ENCODE measurements around the gene CSH2.

The CSH2 gene

DNA sequence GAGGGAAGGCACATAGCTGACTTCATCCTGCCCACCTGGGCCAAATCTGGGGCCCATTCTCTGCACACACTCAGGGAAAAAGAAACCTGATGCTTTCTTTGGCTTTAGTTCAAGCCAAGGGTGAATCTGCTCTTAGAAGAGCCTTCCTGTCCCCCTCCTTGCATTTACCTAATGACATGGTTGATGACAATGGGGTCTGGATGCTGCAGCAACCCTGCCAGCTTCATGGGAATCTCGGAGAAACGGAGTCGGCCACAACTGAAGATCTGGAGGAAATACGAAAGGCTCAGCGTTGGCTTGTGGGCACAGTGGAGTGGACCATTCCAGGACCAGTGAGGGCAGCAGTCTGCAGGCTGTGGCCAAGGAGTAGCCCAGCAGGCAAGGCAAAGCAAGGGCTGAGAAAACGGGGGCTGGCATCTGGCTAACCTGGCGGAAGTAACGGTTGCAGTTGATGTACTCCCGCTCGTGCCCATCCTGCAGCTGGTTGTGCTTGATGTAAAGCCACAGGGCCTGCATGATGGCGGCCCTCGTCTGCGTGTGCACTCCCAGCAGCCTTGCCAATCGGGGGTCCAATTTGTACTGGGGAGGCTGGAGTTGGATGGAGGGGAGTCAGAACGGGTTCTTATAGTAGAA, 39.6 kb downstream of the CSH2 start:
- no peak for DNase-seq (ENCODE audit: low read depth)

DNA sequence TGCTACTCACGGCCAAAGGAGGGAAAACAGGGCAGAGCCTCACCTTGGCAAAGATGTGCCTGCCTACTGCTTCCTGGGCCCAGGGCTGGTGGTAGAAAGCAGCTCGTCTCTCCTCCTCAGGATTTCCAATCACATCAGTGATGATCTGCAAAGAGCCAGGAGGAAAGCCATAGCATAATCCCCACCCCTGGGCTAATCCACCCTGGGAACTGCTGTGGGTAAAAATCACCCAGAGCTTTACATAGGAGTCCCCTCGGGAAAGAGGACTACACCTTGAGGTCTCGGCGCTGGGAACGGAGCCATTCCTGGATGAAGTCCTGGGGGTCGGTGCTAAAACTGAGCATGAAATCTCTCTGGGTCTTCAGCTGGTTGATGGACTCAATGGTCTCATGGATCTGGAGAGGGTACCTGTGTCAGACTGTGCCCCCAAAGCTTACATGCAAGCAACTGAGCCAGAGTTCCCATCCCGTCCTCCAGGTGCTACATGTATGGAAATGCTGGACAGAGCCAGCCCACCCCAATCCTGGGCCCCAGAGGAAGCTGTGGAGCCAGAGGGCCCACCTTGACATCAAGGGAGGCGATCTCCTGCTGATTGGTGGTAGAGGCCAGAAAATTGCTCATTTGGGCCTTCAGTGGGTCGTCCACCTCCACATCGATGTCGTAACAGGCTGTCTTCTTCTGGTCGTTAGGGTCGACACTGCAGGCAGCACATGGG, 40.3 kb downstream of the CSH2 start:
- DNase-seq (ENCODE audit: low read depth) = no peak

DNA sequence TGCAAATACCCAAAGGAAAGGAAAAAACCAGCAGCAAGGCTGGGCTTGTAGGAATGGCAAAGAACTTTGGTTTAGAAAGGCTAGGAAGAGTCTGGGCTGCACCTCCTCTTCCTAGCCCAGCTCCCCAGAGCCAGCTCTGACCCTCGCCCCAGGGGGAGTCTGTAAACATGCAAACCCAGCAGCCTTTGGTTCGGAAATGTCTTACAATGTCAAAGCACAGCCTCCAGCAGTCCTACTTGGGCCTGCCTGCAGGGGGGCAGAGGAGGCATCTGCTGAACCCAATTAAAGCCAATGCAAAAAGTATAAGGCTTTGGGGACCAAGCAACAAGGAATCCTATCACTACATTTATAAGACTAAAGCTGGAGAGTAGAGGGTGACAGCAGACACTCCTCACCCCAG, 41.0 kb downstream of the CSH2 start:
- peak; percentile 30 for DNase-seq (ENCODE audit: low read depth)

DNA sequence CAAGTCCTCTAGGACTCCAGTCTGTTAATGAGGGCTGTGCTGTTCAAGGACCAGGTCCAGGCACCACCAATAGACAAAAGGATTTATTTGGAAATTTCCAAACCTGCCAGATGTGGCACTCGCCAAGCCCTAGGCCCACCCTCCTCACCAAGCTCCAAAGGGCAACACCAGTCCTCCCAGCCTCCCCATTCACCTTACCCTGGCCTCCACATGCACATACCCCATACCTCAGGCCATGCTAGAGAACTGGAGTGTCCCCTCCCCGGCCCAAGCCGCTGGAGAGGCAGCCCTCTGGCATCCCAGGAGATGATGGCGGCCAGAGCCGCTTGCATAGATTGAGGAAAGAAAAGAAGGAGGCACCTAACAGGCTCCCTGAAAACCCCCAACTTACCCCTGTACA, 41.5 kb downstream of the CSH2 start:
- DNase-seq (ENCODE audit: low read depth) = no peak

DNA sequence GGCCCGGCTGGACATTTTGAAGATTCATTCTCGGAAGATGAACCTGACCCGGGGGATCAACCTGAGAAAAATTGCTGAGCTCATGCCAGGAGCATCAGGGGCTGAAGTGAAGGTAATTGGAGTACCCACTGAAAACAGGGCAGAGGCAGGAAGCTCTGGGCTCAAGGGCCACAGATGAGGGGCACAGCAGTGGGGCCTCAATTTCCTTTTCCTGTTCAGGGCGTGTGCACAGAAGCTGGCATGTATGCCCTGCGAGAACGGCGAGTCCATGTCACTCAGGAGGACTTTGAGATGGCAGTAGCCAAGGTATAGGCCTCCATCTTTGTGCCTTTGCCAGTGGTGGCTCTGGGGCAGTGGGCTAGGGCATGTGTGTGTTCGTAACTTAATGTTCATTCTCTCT, 42.0 kb downstream of the CSH2 start:
- DNase-seq (ENCODE audit: low read depth) = no peak

DNA sequence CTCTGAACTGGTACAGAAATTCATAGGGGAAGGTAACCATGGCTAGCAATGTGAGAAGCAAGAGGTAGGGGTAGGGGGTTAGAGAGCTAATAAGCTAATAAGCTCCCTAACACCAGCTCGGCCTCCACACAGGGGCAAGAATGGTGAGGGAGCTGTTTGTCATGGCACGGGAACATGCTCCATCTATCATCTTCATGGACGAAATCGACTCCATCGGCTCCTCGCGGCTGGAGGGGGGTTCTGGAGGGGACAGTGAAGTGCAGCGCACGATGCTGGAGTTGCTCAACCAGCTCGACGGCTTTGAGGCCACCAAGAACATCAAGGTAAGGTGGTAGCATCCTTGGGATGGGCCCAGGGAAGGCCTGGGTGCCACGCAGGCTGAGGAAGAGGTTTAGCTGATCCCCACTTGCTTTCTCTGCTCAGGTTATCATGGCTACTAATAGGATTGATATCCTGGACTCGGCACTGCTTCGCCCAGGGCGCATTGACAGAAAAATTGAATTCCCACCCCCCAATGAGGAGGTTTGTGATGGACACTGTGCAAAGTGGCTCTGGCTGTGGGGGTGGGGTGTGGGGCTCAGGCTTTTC, 42.5 kb downstream of the CSH2 start:
- no peak for DNase-seq (ENCODE audit: low read depth)

DNA sequence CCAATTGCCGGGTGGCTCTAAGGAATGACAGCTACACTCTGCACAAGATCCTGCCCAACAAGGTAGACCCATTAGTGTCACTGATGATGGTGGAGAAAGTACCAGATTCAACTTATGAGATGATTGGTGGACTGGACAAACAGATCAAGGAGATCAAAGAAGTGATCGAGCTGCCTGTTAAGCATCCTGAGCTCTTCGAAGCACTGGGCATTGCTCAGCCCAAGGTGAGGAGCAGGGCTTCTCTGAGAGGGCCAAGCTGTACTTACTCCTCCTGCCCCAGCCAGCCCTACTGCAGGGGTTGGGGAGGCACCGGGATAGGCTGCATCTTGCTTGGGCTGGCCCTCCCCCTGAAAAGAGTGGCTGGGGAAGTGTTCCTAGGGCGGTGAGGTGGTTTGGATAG, 43.2 kb downstream of the CSH2 start:
- no peak for DNase-seq (ENCODE audit: low read depth)

DNA sequence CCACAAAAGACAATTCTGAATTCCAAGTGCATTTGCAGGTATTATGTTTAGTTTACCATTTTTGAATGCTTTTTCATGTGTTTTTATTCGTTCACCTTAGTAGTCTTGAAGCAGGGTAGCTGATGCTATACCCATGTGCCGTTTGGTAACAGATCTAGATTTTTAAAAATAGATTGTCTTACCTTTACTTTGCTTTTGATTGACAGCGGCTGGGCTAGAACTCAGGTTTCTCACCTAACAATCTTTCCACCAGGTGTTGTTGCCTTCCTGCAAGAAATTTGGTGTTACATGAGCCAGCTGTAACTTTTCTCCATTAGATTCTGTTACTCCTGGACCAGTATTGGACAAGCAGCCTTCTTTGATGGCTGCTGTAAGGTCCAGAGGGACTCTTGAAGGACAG, 44.5 kb downstream of the CSH2 start:
- no peak for DNase-seq (ENCODE audit: low read depth)

DNA sequence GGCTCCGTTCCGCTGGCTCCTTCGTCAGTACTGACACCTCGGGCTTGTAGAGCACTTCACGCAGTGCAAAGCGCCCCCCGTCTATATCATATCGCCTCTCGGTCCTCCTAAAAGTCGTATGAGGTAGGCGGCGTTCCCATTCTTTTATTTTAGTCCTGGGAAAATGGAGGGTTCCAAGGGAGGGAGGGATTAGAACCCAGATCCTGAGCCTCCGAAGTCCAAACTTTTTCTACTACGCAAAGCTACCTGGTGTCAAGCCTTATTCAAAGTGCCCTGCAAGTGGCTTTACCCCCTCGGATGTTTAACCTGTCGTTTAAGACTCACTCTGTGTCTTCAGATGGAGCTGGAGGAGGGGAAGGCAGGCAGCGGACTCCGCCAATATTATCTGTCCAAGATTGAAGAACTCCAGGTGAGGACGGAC, 45.7 kb downstream of the CSH2 start:
- DNase-seq (ENCODE audit: low read depth) = peak; percentile 31

DNA sequence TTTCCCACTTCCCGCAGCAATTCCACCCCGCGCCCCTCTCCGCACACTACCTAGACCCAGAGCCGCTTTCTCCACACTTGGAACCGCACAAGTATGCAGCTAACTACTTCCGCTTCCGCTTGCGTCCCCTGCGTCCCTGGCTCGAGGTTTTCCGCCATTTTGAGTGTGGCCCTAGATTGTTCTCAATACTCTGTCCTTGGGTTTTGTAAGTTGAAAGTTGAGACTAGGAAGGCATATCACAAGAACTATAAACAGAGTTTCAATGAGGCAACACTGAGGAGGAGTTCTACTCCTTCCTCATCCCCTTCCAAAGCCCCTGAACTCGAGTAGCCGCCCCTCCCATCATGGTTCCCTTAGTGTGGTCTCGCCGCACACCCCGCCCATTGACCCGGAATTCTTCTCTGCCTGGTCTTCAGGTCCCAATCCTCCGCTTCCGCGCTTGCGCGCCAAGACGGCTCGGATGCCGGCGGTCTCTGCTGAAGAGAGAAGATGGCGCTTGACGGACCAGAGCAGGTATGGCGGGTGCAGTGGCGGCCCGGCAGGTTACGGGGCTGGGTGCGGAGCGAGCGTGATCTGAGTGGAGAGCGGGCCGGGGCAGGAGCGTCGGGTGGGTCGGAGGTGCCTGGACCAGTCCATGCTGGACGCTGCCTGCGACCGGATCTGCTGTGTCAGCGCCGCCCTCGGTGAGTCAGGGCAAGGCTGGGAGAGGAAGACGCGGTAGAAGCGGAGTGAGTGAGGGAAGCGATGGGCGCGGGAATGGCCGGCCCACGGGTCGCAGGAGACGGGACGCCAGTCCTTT, 46.3 kb downstream of the CSH2 start, which contains the start of the genes FTSJ3 and PSMC5:
Gene FTSJ3, minus strand, starts transcription at position 662 of the 799 bp plus-strand sequence. CDS start 761 bp downstream, outside the sequence.
Gene PSMC5, plus strand, starts transcription at position 430 of the 799 bp plus-strand sequence. Its CDS starts 60 bp downstream, at position 490.
- DNase-seq (ENCODE audit: low read depth) = peak; percentile 98

DNA sequence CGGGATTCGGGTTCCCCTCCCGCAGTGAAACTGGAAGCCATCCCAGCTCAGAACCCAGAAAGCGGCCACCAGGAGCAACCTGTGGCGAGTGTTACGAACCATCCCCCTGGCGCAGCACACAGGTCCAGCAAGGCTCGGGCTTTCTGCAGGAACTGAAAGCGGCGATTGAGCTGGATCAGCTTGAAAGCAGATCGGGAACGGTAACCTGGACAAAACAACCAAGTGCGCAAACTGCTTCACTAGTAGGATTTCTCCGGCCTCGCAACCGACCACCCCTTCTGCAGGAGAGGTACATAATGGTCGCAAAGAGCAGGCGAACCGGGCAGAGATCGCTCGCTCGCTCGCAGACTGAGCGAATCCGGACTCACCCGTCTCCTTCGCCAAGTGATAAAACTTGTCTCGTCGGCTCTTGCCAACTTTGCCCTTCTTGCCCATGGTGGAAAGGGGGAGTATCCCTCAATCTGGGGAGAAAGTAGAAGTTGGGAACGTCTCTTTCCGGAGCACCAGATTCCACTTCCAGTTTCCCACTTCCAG, 46.9 kb downstream of the CSH2 start:
- DNase-seq (ENCODE audit: low read depth) = peak; percentile 64

DNA sequence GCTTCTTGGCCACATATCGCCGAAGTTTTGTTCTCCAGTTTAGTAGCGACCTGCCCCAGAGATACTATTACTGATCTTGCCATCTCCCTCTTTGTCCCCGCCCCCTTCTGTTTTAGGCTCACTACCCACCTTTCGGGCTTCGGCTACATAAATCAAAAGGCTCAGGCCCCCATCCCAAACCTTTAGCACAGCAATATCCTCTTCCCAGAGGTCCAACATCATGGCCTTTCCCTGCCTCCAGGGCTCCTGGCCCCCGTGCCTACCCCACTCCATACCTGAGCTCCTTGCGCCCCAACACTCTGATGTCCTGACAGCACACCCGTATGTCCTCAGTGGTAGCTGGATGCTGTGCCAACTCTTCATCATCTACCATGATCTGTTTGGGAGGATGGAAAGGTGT, 49.1 kb downstream of the CSH2 start:
- no peak for DNase-seq (ENCODE audit: low read depth)

DNA sequence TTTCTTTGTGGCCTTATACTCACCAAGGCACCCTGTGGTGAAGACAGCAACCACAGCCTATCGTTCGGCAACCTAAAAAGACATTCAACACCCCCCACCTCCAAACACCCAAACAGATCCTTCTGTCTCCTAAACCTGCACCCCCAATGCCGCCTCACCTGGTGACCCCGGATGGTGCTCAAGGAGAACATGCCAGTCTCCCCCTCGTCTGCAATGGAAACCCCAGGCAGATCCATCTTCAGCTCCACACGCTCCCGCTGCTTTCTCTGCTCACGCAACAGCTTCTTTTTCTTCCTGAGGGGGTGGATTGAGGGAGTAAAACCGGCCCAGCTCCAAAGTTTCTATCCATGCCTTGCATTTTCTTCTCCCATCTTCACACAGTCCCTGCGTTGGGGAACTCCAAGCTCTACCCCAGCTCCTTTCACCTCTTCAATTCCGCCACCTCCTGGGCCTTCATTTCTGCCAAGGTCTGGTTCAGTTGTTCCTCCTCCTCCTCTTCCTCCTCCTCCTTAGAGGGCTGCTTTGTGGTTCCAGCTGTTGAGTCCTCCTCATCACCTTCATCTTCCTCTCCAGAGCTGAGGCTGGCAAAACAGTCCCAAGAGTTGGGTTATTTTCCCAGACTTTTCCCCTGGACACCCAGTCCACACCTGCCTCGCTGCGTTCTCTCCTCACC, 49.7 kb downstream of the CSH2 start:
- no peak for DNase-seq (ENCODE audit: low read depth)

DNA sequence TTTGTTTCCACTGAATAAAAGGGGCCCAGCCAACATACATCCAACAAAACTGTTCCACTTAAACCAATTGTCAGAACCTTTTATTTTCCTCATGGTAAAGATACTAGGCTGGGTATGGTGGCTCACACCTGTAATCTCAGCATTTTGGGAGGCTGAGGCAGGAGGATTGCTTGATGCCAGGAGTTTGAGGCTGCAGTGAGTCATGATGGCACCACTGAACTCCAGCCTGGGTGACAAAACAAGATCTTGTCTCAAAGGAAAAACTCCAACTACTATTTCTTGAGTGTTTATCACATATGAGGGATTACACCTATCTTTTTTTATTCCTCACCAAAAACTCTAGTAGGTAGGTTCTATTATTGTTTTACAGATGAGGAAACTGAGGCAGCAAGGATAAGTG, 50.9 kb downstream of the CSH2 start:
- DNase-seq (ENCODE audit: low read depth) = no peak
